Prostate gland (tissue), 2 donors: ENCODE measurements around the gene ITPRID2.

Experiments
- CTCF ChIP-seq, 4 experiments: fragments of 200-600 bp in 2 of 4; fragments of 450-650 bp in 2 of 4; sonication (generic) in 2 of 4; IDR thresholded peaks; 1 replicate in 3 of 4; 2 replicates in 1 of 4; pipeline ENCODE4 v1.5.1; 2016 to 2019; ENCODE audit warnings: antibody characterized with exemption in 4 of 4, mild to moderate bottlenecking in 2 of 4, moderate library complexity in 2 of 4
- POLR2A ChIP-seq: fragments of 450-650 bp; IDR thresholded peaks from one replicate; pipeline ENCODE4 v1.6.1; 2016; ENCODE audit warnings: antibody characterized with exemption, mild to moderate bottlenecking

- TF ChIP-seq POLR2A, result no peak
- TF ChIP-seq CTCF (IDR thresholded peaks at IDR 0.05), result no peak
These were observed 8.6 kb downstream of the ITPRID2 start for GRCh38 chr2:181900007-181900651.
